ENCODE results near the gene MAPRE2. TPM values are rescaled to one million over a fixed set of nuclear protein-coding genes. Genes with fewer than 3 reads are reported as not detected.
"Not testable (repeated sequence)": the region's sequence is repeated elsewhere in the genome, so short reads cannot be mapped to it uniquely, and the experiment has no call there.

The MAPRE2 gene
- total RNA-seq, 1 experiment from 2014 or later: 9.1 TPM

DNA sequence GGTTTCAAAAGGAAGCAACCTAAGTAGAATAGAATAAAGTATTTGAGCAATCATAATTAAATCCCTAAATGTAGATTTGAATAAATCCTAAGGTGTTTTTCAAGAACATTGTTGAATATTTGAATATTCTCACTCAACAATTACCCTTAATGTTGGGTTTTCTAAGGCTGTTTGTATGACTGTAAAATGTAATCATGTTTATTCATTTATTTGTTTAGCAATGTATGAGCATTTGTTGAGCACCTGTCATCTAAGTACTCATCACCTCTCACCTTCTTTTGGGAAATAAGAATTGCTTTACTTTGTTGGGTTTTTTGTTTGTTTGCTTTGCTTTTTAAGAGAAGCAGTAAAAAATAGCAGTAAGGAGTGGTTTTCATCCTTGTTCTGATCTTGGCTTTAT, 66.0 kb downstream of the MAPRE2 start:
- CTCF ChIA-PET: no interaction called here

GRCh38 chr18:35108088-35108487, 66.9 kb downstream of the MAPRE2 start:
- H3K9me3 ChIP-seq (ENCODE audit: insufficient read depth, low read depth); BruUV-seq (replicated peaks); H3K4me2 ChIP-seq; H3K9me2 ChIP-seq (ENCODE audit: insufficient read depth); H3K36me3 ChIP-seq (ENCODE audit: low read depth); H3K27ac ChIP-seq; H3K27me3 ChIP-seq (ENCODE audit: insufficient read depth, low read depth); H3K4me1 ChIP-seq (replicated peaks; ENCODE audit: insufficient read depth); CTCF ChIA-PET; H3K79me2 ChIP-seq (ENCODE audit: low read depth); H3K4me3 ChIP-seq; POLR2A ChIA-PET (ENCODE audit: unreplicated experiment); H3F3A ChIP-seq (ENCODE audit: insufficient read depth, low read depth); DNase-seq; H2AFZ ChIP-seq; intact Hi-C loops (cut with micrococcal nuclease; ENCODE audit: unreplicated experiment); H4K20me1 ChIP-seq (ENCODE audit: insufficient read depth): not testable (repeated sequence)

More for the DNA sequence above, 66.0 kb downstream of the MAPRE2 start:
- no peaks in the 10 kb centered on the region for H3K9me3 ChIP-seq (ENCODE audit: insufficient read depth, low read depth)
- H3K9me2 ChIP-seq (ENCODE audit: insufficient read depth): no peaks in the 10 kb centered on the region
- intact Hi-C loops (cut with micrococcal nuclease; ENCODE audit: unreplicated experiment): no loop called here
- no peak overlapping the region for H3K4me3 ChIP-seq
- H3K36me3 ChIP-seq (ENCODE audit: low read depth): no peaks in the 10 kb centered on the region
- H3K79me2 ChIP-seq (ENCODE audit: low read depth): no peaks in the 10 kb centered on the region
- POLR2A ChIA-PET (ENCODE audit: unreplicated experiment): no interaction called here
- no peak for DNase-seq
- no peak overlapping the region for H3K4me2 ChIP-seq
- H3F3A ChIP-seq (ENCODE audit: insufficient read depth, low read depth): no peaks in the 10 kb centered on the region
- TF ChIP-seq EZH2 (IDR thresholded peaks at IDR 0.05; ENCODE audit: low read depth) (no peak), CTCF (conservative IDR thresholded peaks at IDR 0.05) (no peak)
- no peak overlapping the region for H2AFZ ChIP-seq
- no peaks in the 10 kb centered on the region for H3K4me1 ChIP-seq (replicated peaks; ENCODE audit: insufficient read depth)
- no TSS peak for BruUV-seq (replicated peaks)
- no peaks in the 10 kb centered on the region for H4K20me1 ChIP-seq (ENCODE audit: insufficient read depth)
- H3K27ac ChIP-seq: no peak overlapping the region
- no peaks in the 10 kb centered on the region for H3K27me3 ChIP-seq (ENCODE audit: insufficient read depth, low read depth)

DNA sequence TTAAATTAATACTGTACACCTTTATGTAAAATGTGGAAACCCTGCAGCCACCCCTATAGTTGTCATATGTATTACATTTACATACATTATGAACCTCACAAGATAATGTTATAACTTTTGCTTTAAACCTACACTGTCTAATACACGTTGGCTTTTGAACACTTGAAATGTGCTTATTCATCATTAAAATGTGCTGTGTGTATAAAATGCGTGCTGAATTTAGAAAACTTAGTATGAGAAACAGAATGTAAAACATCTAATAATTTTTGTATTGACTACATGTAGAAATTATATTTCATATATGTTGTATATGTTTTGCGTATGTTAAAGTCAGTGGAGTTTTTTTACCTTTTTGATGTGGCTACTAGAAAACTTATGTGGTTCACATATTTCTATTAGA, 68.8 kb downstream of the MAPRE2 start:
- no TSS peak for BruUV-seq (replicated peaks)
- Histone ChIP-seq H3F3A (ENCODE audit: insufficient read depth, low read depth) (no peaks in the 10 kb centered on the region), H4K20me1 (ENCODE audit: insufficient read depth) (no peaks in the 10 kb centered on the region), H3K4me3 (no peak overlapping the region), H3K27me3 (ENCODE audit: insufficient read depth, low read depth) (no peaks in the 10 kb centered on the region), H3K79me2 (ENCODE audit: low read depth) (no peaks in the 10 kb centered on the region), H2AFZ (no peak overlapping the region), H3K9me3 (ENCODE audit: insufficient read depth, low read depth) (no peaks in the 10 kb centered on the region), H3K4me1 (replicated peaks; ENCODE audit: insufficient read depth) (no peaks in the 10 kb centered on the region), H3K9me2 (ENCODE audit: insufficient read depth) (no peaks in the 10 kb centered on the region), H3K4me2 (no peak overlapping the region), H3K27ac (no peak overlapping the region), H3K36me3 (ENCODE audit: low read depth) (no peaks in the 10 kb centered on the region)
- CTCF ChIA-PET: no interaction called here
- no peak for TF ChIP-seq EZH2 (IDR thresholded peaks at IDR 0.05; ENCODE audit: low read depth)
- no peak for TF ChIP-seq CTCF (conservative IDR thresholded peaks at IDR 0.05)
- no peak for DNase-seq
- POLR2A ChIA-PET (ENCODE audit: unreplicated experiment): no interaction called here
- intact Hi-C loops (cut with micrococcal nuclease; ENCODE audit: unreplicated experiment): no loop called here

Measured in PC-9 (cell line).